Measurements from ENCODE around the gene POU6F2. TPM values are rescaled to one million over a fixed set of nuclear protein-coding genes. Genes with fewer than 3 reads are reported as not detected.

Gene POU6F2
- total RNA-seq, 1 experiment from 2014 or later: 0.24 TPM

DNA sequence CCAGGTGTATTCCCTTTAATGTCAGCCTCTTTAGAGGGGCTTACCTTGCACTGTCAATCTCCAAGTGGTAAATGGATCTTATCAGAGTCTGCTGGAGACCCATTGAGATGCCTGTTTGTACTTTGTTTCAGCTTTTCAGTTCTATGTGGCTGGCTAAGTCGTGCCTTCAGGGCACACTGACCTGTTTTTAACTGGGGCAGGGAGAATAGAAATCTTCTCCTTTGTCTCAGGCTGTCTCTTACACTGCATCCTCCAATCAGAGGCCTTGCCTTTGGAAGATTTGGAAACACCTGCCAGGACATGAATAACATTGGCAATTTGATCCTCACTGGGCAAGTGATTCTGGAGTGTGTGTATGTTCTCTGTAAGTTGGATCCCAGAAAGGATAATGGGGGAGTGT, 65.0 kb downstream of the POU6F2 start:
- no peak for DNase-seq (ENCODE audit: low read depth, low spot score)
- in situ Hi-C loops (cut with HindIII; ENCODE audit: low pct_unique_long_range_greater_than_20kb, low sequenced_read_pairs): no loop called here

DNA sequence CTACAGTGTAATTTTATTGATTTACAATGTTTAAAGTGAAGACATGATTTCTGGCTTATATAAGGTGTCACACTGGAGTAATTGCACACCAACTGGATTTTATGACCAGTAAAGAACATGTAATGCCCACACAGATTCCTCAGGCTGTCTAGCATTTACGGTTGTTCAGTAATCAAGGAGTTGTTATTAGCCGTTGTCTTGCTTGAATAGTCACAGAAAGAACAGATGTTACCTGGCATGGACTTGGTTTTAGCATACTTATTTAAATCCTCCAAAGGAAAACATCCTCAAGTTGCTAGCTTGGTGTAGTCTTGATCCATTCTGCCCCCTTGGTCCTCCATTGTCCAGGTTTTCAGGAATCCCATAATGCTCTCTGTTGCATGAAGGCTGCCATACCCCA, 65.8 kb downstream of the POU6F2 start:
- in situ Hi-C loops (cut with HindIII; ENCODE audit: low pct_unique_long_range_greater_than_20kb, low sequenced_read_pairs): no loop called here
- no peak for DNase-seq (ENCODE audit: low read depth, low spot score)

- DNase-seq (ENCODE audit: low read depth, low spot score): no peak
- in situ Hi-C loops (cut with HindIII; ENCODE audit: low pct_unique_long_range_greater_than_20kb, low sequenced_read_pairs): no loop called here
Measured at GRCh38 chr7:39044489-39044888, 66.8 kb downstream of the POU6F2 start.

GRCh38 chr7:39045231-39045630, 67.5 kb downstream of the POU6F2 start:
- in situ Hi-C loops (cut with HindIII; ENCODE audit: low pct_unique_long_range_greater_than_20kb, low sequenced_read_pairs): no loop called here
- no peak for DNase-seq (ENCODE audit: low read depth, low spot score)

- no peak for DNase-seq (ENCODE audit: low read depth, low spot score)
- in situ Hi-C loops (cut with HindIII; ENCODE audit: low pct_unique_long_range_greater_than_20kb, low sequenced_read_pairs): no loop called here
Measured at GRCh38 chr7:39051279-39051678, 73.6 kb downstream of the POU6F2 start.

DNA sequence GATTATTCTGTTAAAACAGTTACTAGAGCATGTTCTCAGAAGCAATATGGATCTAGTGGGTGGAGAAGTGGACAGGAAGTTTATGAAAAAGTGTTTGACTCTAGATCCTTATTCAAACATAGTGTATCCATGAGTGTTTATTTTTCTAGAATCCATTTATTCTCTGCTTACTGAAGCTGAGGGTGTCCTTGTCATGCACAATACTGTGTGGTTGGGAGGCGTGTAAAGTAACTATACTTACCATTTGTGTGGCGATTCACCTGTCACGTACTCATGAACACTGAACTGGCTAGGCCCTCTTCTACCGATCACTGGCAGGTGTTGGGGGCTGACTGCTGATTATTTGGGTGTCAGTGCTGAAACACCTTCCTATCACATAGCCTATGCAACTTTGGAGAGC, 74.0 kb downstream of the POU6F2 start:
- no peak for DNase-seq (ENCODE audit: low read depth, low spot score)
- in situ Hi-C loops (cut with HindIII; ENCODE audit: low pct_unique_long_range_greater_than_20kb, low sequenced_read_pairs): no loop called here

DNA sequence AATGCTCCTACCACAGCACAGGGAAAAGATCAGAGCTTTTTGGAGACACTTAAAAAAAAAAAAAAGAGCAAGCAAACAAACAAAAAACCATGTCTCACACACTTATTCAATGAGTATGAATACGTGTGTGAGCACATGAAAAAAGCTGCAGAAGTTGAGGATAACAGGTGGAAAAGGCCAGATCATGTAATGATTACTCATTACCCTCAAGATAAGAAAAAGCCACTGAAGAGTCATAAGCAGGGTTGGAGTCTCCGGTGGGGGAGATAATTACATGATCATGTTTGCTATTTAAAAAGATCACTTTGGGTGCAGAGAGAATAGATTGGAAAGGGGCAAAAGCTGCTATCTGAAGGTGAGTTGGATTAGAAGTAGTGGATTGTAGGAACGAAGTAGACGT, 77.0 kb downstream of the POU6F2 start:
- in situ Hi-C loops (cut with HindIII; ENCODE audit: low pct_unique_long_range_greater_than_20kb, low sequenced_read_pairs): no loop called here
- DNase-seq (ENCODE audit: low read depth, low spot score): no peak

DNA sequence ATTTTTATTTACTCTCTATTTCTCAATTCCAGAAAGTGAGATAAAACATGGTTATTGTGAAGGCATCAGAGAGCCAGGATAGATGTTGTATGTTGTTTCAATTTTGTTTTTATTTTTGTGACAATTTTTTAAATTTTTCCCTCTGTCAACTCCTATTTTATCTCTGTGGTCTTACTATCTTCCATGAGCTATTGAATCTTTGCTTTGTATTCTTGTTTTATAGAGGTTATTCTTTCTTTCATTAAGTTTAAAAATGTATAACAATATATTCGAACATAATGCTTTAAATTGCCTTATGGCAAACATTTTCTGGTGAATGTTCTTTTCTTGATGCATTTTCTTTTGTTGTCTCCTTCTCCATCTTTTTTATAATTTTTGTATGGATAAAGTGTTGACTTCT, 78.4 kb downstream of the POU6F2 start:
- no peak for DNase-seq (ENCODE audit: low read depth, low spot score)
- in situ Hi-C loops (cut with HindIII; ENCODE audit: low pct_unique_long_range_greater_than_20kb, low sequenced_read_pairs): no loop called here

DNA sequence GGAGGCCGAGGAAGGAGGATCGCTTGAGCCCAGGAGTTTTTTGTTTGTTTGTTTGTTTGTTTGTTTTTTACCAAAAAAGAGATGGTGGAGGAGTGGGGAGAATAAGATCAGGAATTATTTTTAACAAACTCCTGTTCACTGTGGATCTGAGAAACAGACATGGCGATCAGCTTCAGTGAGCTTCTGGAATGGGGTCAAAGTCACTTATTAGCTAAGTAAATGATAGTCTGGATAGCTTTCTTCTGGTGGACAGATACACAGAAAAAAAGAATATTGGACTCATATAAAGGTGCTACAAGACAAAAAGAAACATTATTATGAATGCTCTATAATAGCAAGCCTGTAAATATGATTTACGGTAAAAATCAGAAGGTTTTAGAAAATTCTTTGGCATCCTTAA, 85.1 kb downstream of the POU6F2 start:
- no peak for DNase-seq (ENCODE audit: low read depth, low spot score)
- in situ Hi-C loops (cut with HindIII; ENCODE audit: low pct_unique_long_range_greater_than_20kb, low sequenced_read_pairs): no loop called here

DNA sequence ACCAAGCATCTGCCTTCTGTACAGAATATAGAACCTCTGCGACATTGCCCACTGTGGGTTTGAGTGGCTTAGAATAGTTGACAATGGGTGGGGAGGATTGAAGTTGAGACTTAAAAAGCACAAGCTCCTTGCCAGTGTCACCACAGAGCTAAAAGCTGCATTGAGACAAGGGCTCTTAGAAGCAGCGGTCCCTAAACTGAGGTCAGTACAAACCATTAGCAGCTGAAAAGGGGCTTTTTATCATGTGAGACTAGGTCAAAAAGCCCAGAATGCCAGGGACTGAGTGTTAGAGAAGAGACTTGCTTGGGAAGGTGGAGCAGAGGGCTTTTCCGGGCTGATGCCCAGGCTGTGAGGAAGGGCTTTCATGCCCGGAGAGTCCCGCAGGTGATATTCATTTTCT, 91.3 kb downstream of the POU6F2 start:
- in situ Hi-C loops (cut with HindIII; ENCODE audit: low pct_unique_long_range_greater_than_20kb, low sequenced_read_pairs): no loop called here
- DNase-seq (ENCODE audit: low read depth, low spot score): no peak

DNA sequence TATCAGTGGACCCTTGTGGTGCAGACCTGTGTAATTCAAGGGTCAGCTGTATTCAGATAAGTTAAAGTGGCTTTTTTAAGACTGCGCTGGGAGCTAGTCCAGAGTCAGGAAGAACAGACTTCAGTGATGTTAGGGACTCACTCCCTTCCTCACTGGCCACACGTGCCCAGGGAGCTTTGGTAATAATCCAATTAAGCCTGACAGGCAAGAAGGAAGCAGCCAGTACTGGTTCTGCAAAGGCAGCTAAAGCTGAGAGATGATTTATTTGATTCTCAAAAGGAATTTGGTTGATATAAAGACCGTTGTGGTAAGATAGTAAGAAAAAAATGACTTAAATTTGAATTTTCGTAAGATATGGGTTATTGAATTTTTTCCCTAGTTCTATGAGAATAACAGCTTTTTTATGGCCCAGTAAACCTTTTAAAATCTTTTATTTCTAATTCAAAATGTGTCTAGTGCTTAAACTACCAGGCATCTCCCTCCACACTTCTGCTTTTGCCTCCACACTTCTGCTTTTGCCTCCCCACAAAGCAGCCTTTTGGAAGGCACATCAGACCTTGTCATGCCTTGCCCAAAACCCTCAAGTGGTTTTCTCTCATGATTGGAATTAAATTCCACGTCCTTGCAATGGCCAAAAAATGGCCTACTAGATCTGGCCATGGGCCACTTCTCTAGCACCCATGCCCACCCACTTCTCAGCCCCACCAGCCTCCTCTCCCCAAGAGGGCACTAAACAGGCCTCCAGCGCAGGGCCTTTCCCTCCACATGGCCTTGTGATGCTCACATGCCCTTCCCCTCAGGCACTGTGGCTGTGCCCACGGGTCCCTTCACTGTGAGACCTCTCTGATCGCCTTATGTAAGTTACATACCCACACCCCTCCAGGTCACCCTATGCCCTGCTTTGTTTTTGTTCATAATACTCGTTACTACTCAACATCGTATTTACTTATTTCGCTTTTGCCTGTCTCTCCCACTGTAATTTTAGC, 92.5 kb downstream of the POU6F2 start:
- DNase-seq (ENCODE audit: low read depth, low spot score): no peak
- in situ Hi-C loops (cut with HindIII; ENCODE audit: low pct_unique_long_range_greater_than_20kb, low sequenced_read_pairs): no loop called here

DNA sequence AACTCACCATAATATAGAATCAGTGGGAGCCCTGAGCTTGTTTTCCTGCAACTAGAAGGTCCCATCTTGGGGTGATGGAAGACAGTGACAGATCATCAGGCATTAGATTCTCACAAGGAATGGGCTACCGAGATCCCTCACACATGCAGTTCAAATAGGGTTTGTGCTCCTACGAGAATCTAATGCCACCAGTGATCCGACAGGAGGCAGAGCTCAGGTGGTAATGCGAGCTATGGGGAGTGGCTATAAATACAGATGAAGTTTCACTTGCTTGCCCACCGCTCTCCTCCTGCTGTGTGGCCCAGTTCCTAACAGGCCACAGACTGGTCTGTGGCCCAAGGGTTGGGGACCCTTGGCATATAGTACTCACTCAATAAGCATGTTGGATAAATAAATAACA, 93.4 kb downstream of the POU6F2 start:
- no peak for DNase-seq (ENCODE audit: low read depth, low spot score)
- in situ Hi-C loops (cut with HindIII; ENCODE audit: low pct_unique_long_range_greater_than_20kb, low sequenced_read_pairs): no loop called here

GRCh38 chr7:39073432-39073831, 95.7 kb downstream of the POU6F2 start:
- in situ Hi-C loops (cut with HindIII; ENCODE audit: low pct_unique_long_range_greater_than_20kb, low sequenced_read_pairs): no loop called here
- peak; percentile 17 for DNase-seq (ENCODE audit: low read depth, low spot score)

DNA sequence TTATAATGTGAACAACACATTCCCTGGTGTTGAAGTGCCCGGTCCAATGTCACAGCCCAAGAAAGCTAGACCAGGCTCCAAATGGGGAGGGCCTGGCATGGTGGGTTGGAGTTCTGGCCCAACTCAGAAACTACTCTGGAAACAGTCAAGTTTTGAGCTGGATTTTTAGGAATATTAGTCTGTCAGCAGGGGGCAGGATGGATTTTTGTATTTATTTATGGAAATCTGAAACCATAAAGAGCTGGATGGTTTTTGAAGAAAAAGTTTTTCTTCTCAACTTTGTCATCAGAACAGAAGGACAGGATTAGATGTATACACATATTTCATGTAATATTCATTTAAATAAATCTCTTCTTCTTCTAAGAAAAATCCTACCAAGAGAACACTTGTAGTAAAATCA, 97.5 kb downstream of the POU6F2 start:
- DNase-seq (ENCODE audit: low read depth, low spot score): peak; percentile 40

GRCh38 chr7:39083781-39084180, 106.1 kb downstream of the POU6F2 start:
- in situ Hi-C loops (cut with HindIII; ENCODE audit: low pct_unique_long_range_greater_than_20kb, low sequenced_read_pairs): no loop called here
- no peak for DNase-seq (ENCODE audit: low read depth, low spot score)

More for the DNA sequence above, 97.5 kb downstream of the POU6F2 start:
- in situ Hi-C loops (cut with HindIII; ENCODE audit: low pct_unique_long_range_greater_than_20kb, low sequenced_read_pairs): no loop called here

- in situ Hi-C loops (cut with HindIII; ENCODE audit: low pct_unique_long_range_greater_than_20kb, low sequenced_read_pairs): no loop called here
- DNase-seq (ENCODE audit: low read depth, low spot score): no peak
Measured at GRCh38 chr7:39084349-39084748, 106.6 kb downstream of the POU6F2 start.

- DNase-seq (ENCODE audit: low read depth, low spot score): no peak
- in situ Hi-C loops (cut with HindIII; ENCODE audit: low pct_unique_long_range_greater_than_20kb, low sequenced_read_pairs): no loop called here
Measured at GRCh38 chr7:39085189-39085588, 107.5 kb downstream of the POU6F2 start.

GRCh38 chr7:39085590-39086049, 107.9 kb downstream of the POU6F2 start:
- peak; percentile 45 for DNase-seq (ENCODE audit: low read depth, low spot score)
- in situ Hi-C loops (cut with HindIII; ENCODE audit: low pct_unique_long_range_greater_than_20kb, low sequenced_read_pairs): no loop called here

GRCh38 chr7:39086638-39087360, 109.1 kb downstream of the POU6F2 start:
- in situ Hi-C loops (cut with HindIII; ENCODE audit: low pct_unique_long_range_greater_than_20kb, low sequenced_read_pairs): no loop called here
- no peak for DNase-seq (ENCODE audit: low read depth, low spot score)

All from SK-MEL-5 (cell line).